GM12878 (cell line): ENCODE results near the gene CDKN1B. TPM values are rescaled to one million over a fixed set of nuclear protein-coding genes. Genes with fewer than 3 reads are reported as not detected.

Experiments
- BCL11A ChIP-seq: IDR thresholded peaks from 2 replicates; pipeline ENCODE4 v1.6.1; 2011; ENCODE audit warnings: low read depth, low read length
- CBFB ChIP-seq: IDR thresholded peaks from 2 replicates; pipeline ENCODE4 v1.6.1; 2016; ENCODE audit warnings: antibody characterized with exemption, low read depth
- CREB1 ChIP-seq: IDR thresholded peaks from 2 replicates; pipeline ENCODE4 v1.6.1; 2012; ENCODE audit warnings: low read depth, mild to moderate bottlenecking, inconsistent platforms
- DPF2 ChIP-seq: fragments of 450-650 bp; IDR thresholded peaks from 2 replicates; pipeline ENCODE4 v1.6.1; 2017; ENCODE audit warnings: mild to moderate bottlenecking
- GABPA ChIP-seq: IDR thresholded peaks from 2 replicates; pipeline ENCODE4 v1.6.1; 2014; ENCODE audit warnings: antibody characterized with exemption, low read depth, mild to moderate bottlenecking, inconsistent platforms
- IKZF1 ChIP-seq: fragments of 450-650 bp; conservative IDR thresholded peaks from 2 replicates; pipeline ENCODE4 v1.6.1; 2017; ENCODE audit warnings: antibody characterized with exemption, mild to moderate bottlenecking
- MEF2A ChIP-seq: IDR thresholded peaks from 2 replicates; pipeline ENCODE4 v1.6.1; 2011; ENCODE audit warnings: low read depth, mild to moderate bottlenecking, low read length, moderate library complexity; ENCODE audit not compliant: insufficient read depth
- POLR2AphosphoS5 ChIP-seq: IDR thresholded peaks from 2 replicates; pipeline ENCODE4 v1.6.1; 2011; ENCODE audit warnings: mild to moderate bottlenecking, low read length, inconsistent platforms
- ZNF24 ChIP-seq: fragments of 450-650 bp; IDR thresholded peaks from 2 replicates; pipeline ENCODE4 v1.6.1; 2017; ENCODE audit warnings: antibody characterized with exemption, mild to moderate bottlenecking
- ZSCAN29 ChIP-seq: fragments of 450-650 bp; IDR thresholded peaks from 2 replicates; pipeline ENCODE4 v1.6.1; 2017; ENCODE audit warnings: mild to moderate bottlenecking, moderate library complexity
- polyA plus RNA-seq, 11 experiments: library from polyadenylated mRNA; depleted of rRNA in 4 of 11; unstranded in 6 of 11; stranded (reverse) in 5 of 11; fragments of >200 nt; fragmentation: Nextera tagmentation in 4 of 11; fragmentation: Illumina TruSeq in 1 of 11; extraction: Ambion mirVana in 4 of 11; extraction: Trizol in 1 of 11; gene quantifications; 1 replicate in 1 of 11; 2 replicates in 10 of 11; pipeline versions ENCODE4 v1.2.1 to v1.2.3, GENCODE V29; 2011 to 2016; ENCODE audit warnings: inconsistent platforms in 2 of 11, missing spikeins in 2 of 11, low read depth in 1 of 11
- total RNA-seq, 4 experiments: library from RNA; depleted of rRNA in 3 of 4; stranded (reverse); fragments of >200 nt in 3 of 4; fragmentation: Illumina TruSeq in 1 of 4; extraction: Trizol in 1 of 4; gene quantifications; 2 replicates each; pipeline versions ENCODE4 v1.2.1 to v1.2.3, GENCODE V29; 2013 to 2021
- TF ChIP-seq, protein P1 (sequence below): fragments of 450-650 bp; IDR thresholded peaks from 2 replicates; pipeline ENCODE4 v1.6.1; 2017; ENCODE audit warnings: low read depth, mild to moderate bottlenecking, moderate library complexity
- TF ChIP-seq, protein P2 (sequence below): fragments of 450-650 bp; IDR thresholded peaks from 2 replicates; pipeline ENCODE4 v1.6.1; 2016; ENCODE audit warnings: mild to moderate bottlenecking
- TF ChIP-seq, protein P3 (sequence below): IDR thresholded peaks from 2 replicates; pipeline ENCODE4 v1.6.1; 2011; ENCODE audit warnings: mild to moderate bottlenecking, low read depth, low read length, moderate library complexity; ENCODE audit not compliant: insufficient replicate concordance

Gene CDKN1B
- total and polyA plus RNA-seq, 10 of the 15 experiments (the other 5 are each of a cell fraction or from before 2014, with no cell fraction given), result 4.2 to 39.1 (median 23.1) TPM

- TF ChIP-seq POLR2AphosphoS5 (no peak), BCL11A (peak; percentile 67), ZSCAN29 (no peak), CBFB (0 out of 2 replicates have a peak, but pooled peaks have one; percentile 19), DPF2 (0 out of 2 replicates have a peak, but pooled peaks have one; percentile 47), CREB1 (no peak), MEF2A (0 out of 2 replicates have a peak, but pooled peaks have one; percentile 9), GABPA (no peak), ZNF24 (no peak), IKZF1 (peak; percentile 64)
- TF ChIP-seq, protein P1, sequence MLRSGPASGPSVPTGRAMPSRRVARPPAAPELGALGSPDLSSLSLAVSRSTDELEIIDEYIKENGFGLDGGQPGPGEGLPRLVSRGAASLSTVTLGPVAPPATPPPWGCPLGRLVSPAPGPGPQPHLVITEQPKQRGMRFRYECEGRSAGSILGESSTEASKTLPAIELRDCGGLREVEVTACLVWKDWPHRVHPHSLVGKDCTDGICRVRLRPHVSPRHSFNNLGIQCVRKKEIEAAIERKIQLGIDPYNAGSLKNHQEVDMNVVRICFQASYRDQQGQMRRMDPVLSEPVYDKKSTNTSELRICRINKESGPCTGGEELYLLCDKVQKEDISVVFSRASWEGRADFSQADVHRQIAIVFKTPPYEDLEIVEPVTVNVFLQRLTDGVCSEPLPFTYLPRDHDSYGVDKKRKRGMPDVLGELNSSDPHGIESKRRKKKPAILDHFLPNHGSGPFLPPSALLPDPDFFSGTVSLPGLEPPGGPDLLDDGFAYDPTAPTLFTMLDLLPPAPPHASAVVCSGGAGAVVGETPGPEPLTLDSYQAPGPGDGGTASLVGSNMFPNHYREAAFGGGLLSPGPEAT, result 0 out of 2 replicates have a peak, but pooled peaks have one; percentile 27
- TF ChIP-seq, protein P2, sequence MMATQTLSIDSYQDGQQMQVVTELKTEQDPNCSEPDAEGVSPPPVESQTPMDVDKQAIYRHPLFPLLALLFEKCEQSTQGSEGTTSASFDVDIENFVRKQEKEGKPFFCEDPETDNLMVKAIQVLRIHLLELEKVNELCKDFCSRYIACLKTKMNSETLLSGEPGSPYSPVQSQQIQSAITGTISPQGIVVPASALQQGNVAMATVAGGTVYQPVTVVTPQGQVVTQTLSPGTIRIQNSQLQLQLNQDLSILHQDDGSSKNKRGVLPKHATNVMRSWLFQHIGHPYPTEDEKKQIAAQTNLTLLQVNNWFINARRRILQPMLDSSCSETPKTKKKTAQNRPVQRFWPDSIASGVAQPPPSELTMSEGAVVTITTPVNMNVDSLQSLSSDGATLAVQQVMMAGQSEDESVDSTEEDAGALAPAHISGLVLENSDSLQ, result peak; percentile 79
- TF ChIP-seq, protein P3, sequence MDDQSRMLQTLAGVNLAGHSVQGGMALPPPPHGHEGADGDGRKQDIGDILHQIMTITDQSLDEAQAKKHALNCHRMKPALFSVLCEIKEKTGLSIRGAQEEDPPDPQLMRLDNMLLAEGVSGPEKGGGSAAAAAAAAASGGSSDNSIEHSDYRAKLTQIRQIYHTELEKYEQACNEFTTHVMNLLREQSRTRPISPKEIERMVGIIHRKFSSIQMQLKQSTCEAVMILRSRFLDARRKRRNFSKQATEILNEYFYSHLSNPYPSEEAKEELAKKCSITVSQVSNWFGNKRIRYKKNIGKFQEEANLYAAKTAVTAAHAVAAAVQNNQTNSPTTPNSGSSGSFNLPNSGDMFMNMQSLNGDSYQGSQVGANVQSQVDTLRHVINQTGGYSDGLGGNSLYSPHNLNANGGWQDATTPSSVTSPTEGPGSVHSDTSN, result peak; percentile 57
Measured at GRCh38 chr12:12693111-12693671, 24.0 kb upstream of the CDKN1B start (continued).
